HepG2 (cell line): ENCODE results near the gene SLC2A10. TPM values are rescaled to one million over a fixed set of nuclear protein-coding genes. Genes with fewer than 3 reads are reported as not detected.

Experiments
- CSRNP2 ChIP-seq: sonication (generic); formaldehyde crosslinking; conservative IDR thresholded peaks from 2 replicates; pipeline ENCODE4 v1.8.0; 2022; ENCODE audit warnings: low read depth, missing genetic modification reagents
- HDAC2 ChIP-seq: sonication (generic); formaldehyde crosslinking; IDR thresholded peaks from 2 replicates; pipeline ENCODE4 v1.4.0; 2020; ENCODE audit warnings: missing genetic modification reagents
- HOXA3 ChIP-seq: sonication (generic); formaldehyde crosslinking; IDR thresholded peaks from 2 replicates; pipeline ENCODE4 v1.5.0; 2020; ENCODE audit warnings: missing genetic modification reagents
- MLX ChIP-seq: IDR thresholded peaks from 2 replicates; pipeline ENCODE4 v1.6.1; 2016
- MZF1 ChIP-seq: sonication (generic); formaldehyde crosslinking; IDR thresholded peaks from 2 replicates; pipeline ENCODE4 v1.8.1; 2023; ENCODE audit warnings: mild to moderate bottlenecking, missing genetic modification reagents, borderline replicate concordance
- NR2F2 ChIP-seq: IDR thresholded peaks from 2 replicates; pipeline ENCODE4 v1.6.1; 2012; ENCODE audit warnings: low read depth, inconsistent platforms, borderline replicate concordance
- PCBP2 ChIP-seq: fragments of 200-400 bp; formaldehyde crosslinking; optimal IDR thresholded peaks from 2 replicates; pipeline ENCODE3; 2018; ENCODE audit warnings: low read length, low read depth; ENCODE audit not compliant: poor library complexity, severe bottlenecking
- PLRG1 ChIP-seq: fragments of 450-650 bp; conservative IDR thresholded peaks from 2 replicates; pipeline ENCODE4 v1.6.1; 2016
- PRDM15 ChIP-seq: sonication (generic); formaldehyde crosslinking; IDR thresholded peaks from 2 replicates; pipeline ENCODE4 v1.4.0; 2020; ENCODE audit warnings: missing genetic modification reagents
- RAD51 ChIP-seq: fragments of 450-650 bp; IDR thresholded peaks from 2 replicates; pipeline ENCODE4 v1.6.1; 2016; ENCODE audit warnings: borderline replicate concordance
- SRF ChIP-seq: IDR thresholded peaks from 2 replicates; pipeline ENCODE4 v1.6.1; 2011; ENCODE audit warnings: mild to moderate bottlenecking, low read depth, low read length, moderate library complexity
- SRSF4 ChIP-seq: fragments of 200-400 bp; formaldehyde crosslinking; IDR thresholded peaks from one replicate; pipeline ENCODE4 v1.6.1; 2018; ENCODE audit warnings: mild to moderate bottlenecking, low read depth, low read length, moderate library complexity; ENCODE audit not compliant: poor library complexity, severe bottlenecking
- U2AF2 ChIP-seq: fragments of 200-400 bp; formaldehyde crosslinking; IDR thresholded peaks from 2 replicates; pipeline ENCODE4 v1.6.1; 2017; ENCODE audit warnings: low read depth, mild to moderate bottlenecking, low read length
- ZBTB21 ChIP-seq: sonication (generic); formaldehyde crosslinking; IDR thresholded peaks from 2 replicates; pipeline ENCODE4 v1.4.0; 2020; ENCODE audit warnings: missing genetic modification reagents
- ZBTB38 ChIP-seq: sonication (generic); formaldehyde crosslinking; IDR thresholded peaks from 2 replicates; pipeline ENCODE4 v1.5.1; 2020; ENCODE audit warnings: mild to moderate bottlenecking, missing genetic modification reagents
- ZC3H4 ChIP-seq: sonication (generic); formaldehyde crosslinking; IDR thresholded peaks from 2 replicates; pipeline ENCODE4 v1.4.0; 2020; ENCODE audit warnings: missing genetic modification reagents, borderline replicate concordance
- ZMYM4 ChIP-seq: sonication (generic); formaldehyde crosslinking; IDR thresholded peaks from 2 replicates; pipeline ENCODE4 v1.8.1; 2023; ENCODE audit warnings: mild to moderate bottlenecking, missing genetic modification reagents
- ZNF136 ChIP-seq: sonication (generic); formaldehyde crosslinking; IDR thresholded peaks from 2 replicates; pipeline ENCODE4 v1.8.1; 2022; ENCODE audit warnings: low read depth, mild to moderate bottlenecking, moderate library complexity, missing genetic modification reagents
- ZNF260 ChIP-seq: sonication (generic); formaldehyde crosslinking; IDR thresholded peaks from 2 replicates; pipeline ENCODE4 v1.4.0; 2020; ENCODE audit warnings: missing genetic modification reagents, low read depth, mild to moderate bottlenecking, borderline replicate concordance
- ZNF282 ChIP-seq: fragments of 450-650 bp; IDR thresholded peaks from 2 replicates; pipeline ENCODE4 v1.6.1; 2018; ENCODE audit not compliant: partially characterized antibody
- ZNF431 ChIP-seq: sonication (generic); formaldehyde crosslinking; IDR thresholded peaks from 2 replicates; pipeline ENCODE4 v1.9.0; 2022; ENCODE audit warnings: missing genetic modification reagents, low read depth, mild to moderate bottlenecking, borderline replicate concordance
- ZNF75D ChIP-seq: sonication (generic); formaldehyde crosslinking; IDR thresholded peaks from 2 replicates; pipeline ENCODE4 v1.8.1; 2023; ENCODE audit warnings: missing genetic modification reagents, mild to moderate bottlenecking, borderline replicate concordance
- ZNF775 ChIP-seq: sonication (generic); formaldehyde crosslinking; IDR thresholded peaks from 2 replicates; pipeline ENCODE4 v1.4.0; 2020; ENCODE audit warnings: missing genetic modification reagents, mild to moderate bottlenecking, moderate library complexity, borderline replicate concordance
- ZNF788 ChIP-seq: sonication (generic); formaldehyde crosslinking; IDR thresholded peaks from 2 replicates; pipeline ENCODE4 v1.5.0; 2020; ENCODE audit warnings: mild to moderate bottlenecking, missing genetic modification reagents, borderline replicate concordance
- ZSCAN12 ChIP-seq: sonication (generic); formaldehyde crosslinking; IDR thresholded peaks from 2 replicates; pipeline ENCODE4 v1.9.0; 2021; ENCODE audit warnings: mild to moderate bottlenecking, missing genetic modification reagents
- polyA plus RNA-seq, 8 experiments: library from polyadenylated mRNA; depleted of rRNA in 3 of 8; stranded (reverse) in 7 of 8; unstranded in 1 of 8; fragments of >200 nt; fragmentation: Illumina TruSeq in 4 of 8; extraction: Trizol in 4 of 8; gene quantifications; 2 replicates each; pipeline versions ENCODE4 v1.2.1 to v1.2.3, GENCODE V29; 2011 to 2016; ENCODE audit warnings: low read depth in 4 of 8, missing spikeins in 1 of 8, mixed read lengths in 1 of 8; ENCODE audit not compliant: insufficient read depth in 1 of 8
- total RNA-seq, 5 experiments: library from RNA; depleted of rRNA; stranded (reverse); fragments of >200 nt; fragmentation: Illumina TruSeq; extraction: Trizol; gene quantifications; 2 replicates each; pipeline ENCODE4 v1.2.3, GENCODE V29; 2016; ENCODE audit warnings: low read depth in 1 of 5

The SLC2A10 gene
- total and polyA plus RNA-seq, 2 of the 13 experiments (the other 11 are each of a cell fraction or from before 2014, with no cell fraction given), result 16.0 to 18.4 TPM

GRCh38 chr20:46708172-46708860, 1.1 kb upstream of the SLC2A10 start (continued):
- TF ChIP-seq MLX (CRISPR knock-in tag) (peak; percentile 73; the same call in 1 of the 2 replicates), ZNF260 (CRISPR knock-in tag) (no peak), NR2F2 (no peak), ZBTB21 (CRISPR knock-in tag) (no peak; the same call in 1 of the 2 replicates), MZF1 (CRISPR knock-in tag) (0 out of 2 replicates have a peak, but pooled peaks have one; percentile 10), PCBP2 (no peak), ZNF788 (peak; percentile 76; the same call in 1 of the 2 replicates), RAD51 (no peak), ZMYM4 (CRISPR knock-in tag) (peak; percentile 98), ZNF282 (no peak), ZNF75D (no peak), SRF (no peak), ZNF431 (CRISPR knock-in tag) (peak; percentile 82; the same call in 1 of the 2 replicates), U2AF2 (no peak), SRSF4 (no peak), ZSCAN12 (CRISPR knock-in tag) (no peak; the same call in 1 of the 2 replicates), PLRG1 (no peak), ZBTB38 (CRISPR knock-in tag) (peak; percentile 89), HDAC2 (CRISPR knock-in tag) (peak; percentile 86; the same call in 1 of the 2 replicates), ZC3H4 (CRISPR knock-in tag) (no peak; the same call in 1 of the 2 replicates), ZNF775 (no peak), ZNF136 (CRISPR knock-in tag) (no peak), PRDM15 (CRISPR knock-in tag) (no peak), HOXA3 (CRISPR knock-in tag) (peak; percentile 82; the same call in 1 of the 2 replicates), CSRNP2 (no peak)
